ENCODE data around the gene OR2M2. TPM values are rescaled to one million over a fixed set of nuclear protein-coding genes. Genes with fewer than 3 reads are reported as not detected.

OR2M2 gene
- polyA plus RNA-seq, 1 donor from 2014 or later: not detected

GRCh38 chr1:248196965-248197364 is 22.3 kb downstream of the OR2M2 start, which contains the start of gene OR2M3:
OR2M3 (plus strand) TSS chr1:248197265; CDS start chr1:248203068, 5,803 bp downstream.
- Mint-ChIP-seq H3K4me1 (no peaks in the 10 kb centered on the region), H3K27me3 (no peaks in the 10 kb centered on the region), H3K9me3 (peaks cover 7 to 22% (median 10%) of the 10 kb centered on the region in 3 donors), H3K36me3 (peaks cover 3% of the 10 kb centered on the region), H3K27ac (no peak within 1 kb of the TSS), H3K4me3 (no peak within 1 kb of the TSS)

GRCh38 chr1:248215880-248216279 is 41.3 kb downstream of the OR2M2 start:
- H3K27me3 Mint-ChIP-seq: no peaks in the 10 kb centered on the region
- H3K36me3 Mint-ChIP-seq: no peaks in the 10 kb centered on the region
- no peak overlapping the region for H3K4me3 Mint-ChIP-seq
- H3K9me3 Mint-ChIP-seq: peaks cover 0 to 9% (median 1%) of the 10 kb centered on the region in 3 donors
- H3K27ac Mint-ChIP-seq: no peak overlapping the region
- no peaks in the 10 kb centered on the region for H3K4me1 Mint-ChIP-seq

GRCh38 chr1:248225537-248225936 is 50.9 kb downstream of the OR2M2 start:
- H3K27me3 Mint-ChIP-seq: no peaks in the 10 kb centered on the region
- H3K36me3 Mint-ChIP-seq: no peaks in the 10 kb centered on the region
- peaks cover 0 to 2% (median 0%) of the 10 kb centered on the region in 3 donors for H3K4me1 Mint-ChIP-seq
- H3K27ac Mint-ChIP-seq: no peak overlapping the region
- H3K4me3 Mint-ChIP-seq: no peak overlapping the region
- H3K9me3 Mint-ChIP-seq: peaks cover 0 to 11% (median 5%) of the 10 kb centered on the region in 3 donors

- H3K27me3 Mint-ChIP-seq: no peaks in the 10 kb centered on the region
- H3K4me3 Mint-ChIP-seq: no peak overlapping the region
- no peaks in the 10 kb centered on the region for H3K36me3 Mint-ChIP-seq
- peaks cover 0 to 6% (median 5%) of the 10 kb centered on the region in 3 donors for H3K9me3 Mint-ChIP-seq
- peaks cover 0 to 2% (median 0%) of the 10 kb centered on the region in 3 donors for H3K4me1 Mint-ChIP-seq
- no peak overlapping the region for H3K27ac Mint-ChIP-seq
Observed at GRCh38 chr1:248229360-248229908, 54.8 kb downstream of the OR2M2 start.

Other genes with a start within 250 kb of the OR2M2 start
- gene OR2AJ1, start 249.9 kb upstream of the OR2M2 start, polyA plus RNA-seq: not detected
- not detected for gene OR2L8, start 226.0 kb upstream of the OR2M2 start, polyA plus RNA-seq
- not detected for gene OR2AK2, start 209.6 kb upstream of the OR2M2 start, polyA plus RNA-seq
- not detected for gene OR2L5, start 161.2 kb upstream of the OR2M2 start, polyA plus RNA-seq
- gene OR2L2, start 144.8 kb upstream of the OR2M2 start, polyA plus RNA-seq: not detected
- not detected for gene OR2L3, start 128.0 kb upstream of the OR2M2 start, polyA plus RNA-seq
- gene OR2L13, start 79.6 kb upstream of the OR2M2 start, polyA plus RNA-seq: 0.39 TPM
- not detected for gene OR2M5, start 29.7 kb upstream of the OR2M2 start, polyA plus RNA-seq
- gene OR2M3, start 22.4 kb downstream of the OR2M2 start, polyA plus RNA-seq: not detected
- not detected for gene OR2M4, start 56.6 kb downstream of the OR2M2 start, polyA plus RNA-seq
- gene OR2T33, start 103.2 kb downstream of the OR2M2 start, polyA plus RNA-seq: not detected
- gene OR2T12, start 128.6 kb downstream of the OR2M2 start, polyA plus RNA-seq: not detected
- not detected for gene OR2M7, start 149.7 kb downstream of the OR2M2 start, polyA plus RNA-seq
- gene OR14C36, start 174.0 kb downstream of the OR2M2 start, polyA plus RNA-seq: not detected
- gene OR2T4, start 186.8 kb downstream of the OR2M2 start, polyA plus RNA-seq: not detected
- gene OR2T6, start 200.9 kb downstream of the OR2M2 start, polyA plus RNA-seq: not detected
- not detected for gene OR2T1, start 228.2 kb downstream of the OR2M2 start, polyA plus RNA-seq